Measurements from ENCODE around the gene CDC45. TPM values are rescaled to one million over a fixed set of nuclear protein-coding genes. Genes with fewer than 3 reads are reported as not detected.
"Not testable (repeated sequence)": the region's sequence is repeated elsewhere in the genome, so short reads cannot be mapped to it uniquely, and the experiment has no call there.

The CDC45 gene
- total RNA-seq, 1 donor from 2014 or later = 10.0 TPM

DNA sequence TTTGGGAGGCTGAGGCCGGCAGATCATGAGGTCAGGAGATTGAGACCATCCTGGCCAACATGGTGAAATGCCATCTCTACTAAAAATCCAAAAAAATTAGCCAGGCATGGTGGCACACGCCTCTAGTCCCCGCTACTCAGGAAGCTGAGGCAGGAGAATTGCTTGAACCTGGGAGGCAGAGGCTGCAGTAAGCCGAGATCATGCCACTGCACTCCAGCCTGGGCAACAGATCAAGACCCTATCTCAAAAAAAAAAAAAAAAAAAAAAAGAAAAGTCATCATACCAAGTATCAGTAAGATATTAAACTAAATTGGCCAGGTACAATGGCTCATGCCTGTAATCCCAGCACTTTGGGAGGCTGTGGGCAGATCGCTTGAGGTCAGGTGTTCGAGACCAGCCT, 51.6 kb downstream of the CDC45 start:
- not testable (repeated sequence) for ATAC-seq

DNA sequence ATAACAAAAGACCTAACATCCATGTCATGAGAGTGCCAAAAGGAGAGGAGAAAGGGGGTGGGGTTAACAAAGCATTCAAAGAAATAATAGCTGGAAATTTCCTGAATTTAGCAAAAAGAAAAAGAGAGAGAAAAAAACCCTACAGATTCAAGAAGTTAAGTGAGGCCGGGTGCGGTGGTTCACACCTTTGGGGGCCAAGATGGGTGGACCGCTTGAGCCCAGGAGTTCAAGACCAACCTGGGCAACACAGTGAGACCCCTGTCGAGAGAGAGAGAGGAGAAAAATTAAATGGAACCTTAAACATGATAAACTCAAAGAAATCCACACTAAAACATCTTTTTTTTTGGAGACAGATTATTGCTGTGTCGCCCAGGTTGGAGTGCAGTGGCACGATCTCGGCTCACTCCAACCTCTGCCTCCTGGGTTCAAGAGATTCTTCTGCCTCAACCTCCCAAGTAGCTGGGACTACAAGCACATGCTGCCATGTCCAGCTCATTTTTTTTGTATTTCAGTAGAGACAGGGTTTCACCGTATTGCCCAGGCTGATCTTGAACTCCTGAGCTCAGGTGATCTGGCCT, 53.4 kb downstream of the CDC45 start:
- no peak for ATAC-seq

DNA sequence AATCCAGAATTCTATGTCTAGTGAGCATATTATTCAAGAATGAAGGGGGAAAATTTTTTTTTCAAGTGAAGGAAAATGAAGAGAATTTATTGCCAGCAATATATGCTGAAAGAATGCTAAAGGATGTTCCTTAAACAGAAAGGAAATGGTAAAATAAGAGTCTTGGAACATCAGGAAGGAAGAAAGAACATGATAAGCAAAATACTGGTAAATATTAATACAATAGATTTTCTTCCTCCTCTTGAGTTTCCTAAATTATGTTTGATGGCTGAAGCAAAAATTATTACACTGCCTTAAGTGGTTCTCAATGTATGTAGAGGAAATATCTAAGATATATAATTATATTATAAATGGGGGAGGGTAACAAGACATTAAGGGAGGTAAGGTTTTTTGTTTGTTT, 54.1 kb downstream of the CDC45 start:
- ATAC-seq = no peak

DNA sequence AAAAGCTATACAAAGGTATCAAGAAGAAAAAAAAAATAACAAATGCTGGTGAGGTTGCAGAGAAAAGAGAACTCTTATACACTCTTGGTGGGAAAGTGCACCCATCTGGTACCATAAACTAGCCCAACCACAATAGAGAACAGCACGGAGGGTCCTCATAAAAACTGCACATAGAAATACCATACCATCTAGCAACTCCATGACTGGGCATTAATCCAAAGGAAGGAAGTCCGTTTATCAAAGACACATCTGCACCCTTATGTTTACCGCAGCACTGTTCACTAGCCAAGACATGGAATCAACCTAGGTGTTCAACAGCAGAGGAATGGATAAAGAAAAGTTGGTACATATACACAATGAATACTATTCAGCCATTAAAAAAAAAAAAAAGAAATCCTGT, 55.3 kb downstream of the CDC45 start:
- no peak for ATAC-seq

DNA sequence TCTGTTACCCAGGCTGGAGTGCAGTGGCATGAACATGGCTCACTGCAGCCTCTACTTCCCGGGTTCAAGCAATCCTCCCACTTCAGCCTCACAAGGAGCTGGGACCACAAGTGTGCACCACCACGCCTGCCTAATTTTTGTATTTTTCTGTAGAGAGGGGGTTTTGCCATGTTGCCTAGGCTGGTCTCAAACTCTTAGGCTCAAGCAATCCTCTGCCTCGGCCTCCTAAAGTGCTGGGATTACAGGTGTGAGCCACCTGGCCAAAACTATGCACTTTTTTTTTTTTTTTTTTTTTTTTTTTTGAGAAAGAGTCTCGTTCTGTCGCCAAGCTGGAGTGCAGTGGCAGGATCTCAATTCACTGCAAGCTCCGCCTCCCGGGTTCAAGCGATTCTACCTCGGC, 56.8 kb downstream of the CDC45 start:
- no peak for ATAC-seq

DNA sequence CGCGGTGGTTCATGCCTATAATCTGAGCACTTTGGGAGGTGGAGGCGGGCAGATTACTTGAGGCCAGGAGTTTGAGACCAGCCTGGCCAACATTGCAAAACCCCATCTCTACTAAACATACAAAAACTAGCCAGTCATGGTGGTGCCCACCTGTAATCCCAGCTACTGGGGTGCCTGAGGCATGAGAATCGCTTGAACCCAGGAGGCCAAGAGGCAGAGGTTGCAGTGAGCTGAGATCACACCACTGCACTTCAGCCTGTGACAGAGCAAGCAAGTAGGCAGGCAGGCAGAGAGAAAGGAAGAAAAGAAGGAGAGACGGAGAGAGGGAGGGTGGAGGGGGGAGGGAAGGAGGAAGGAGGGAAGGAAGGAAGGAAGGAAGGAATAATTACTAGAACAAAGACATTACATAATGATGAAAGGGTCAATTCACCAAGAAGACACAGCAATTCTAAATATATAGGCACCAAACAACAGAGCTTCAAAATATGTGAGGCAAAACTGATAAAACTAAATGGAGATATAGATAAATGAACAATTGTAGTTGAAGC, 58.3 kb downstream of the CDC45 start:
- no peak for ATAC-seq

DNA sequence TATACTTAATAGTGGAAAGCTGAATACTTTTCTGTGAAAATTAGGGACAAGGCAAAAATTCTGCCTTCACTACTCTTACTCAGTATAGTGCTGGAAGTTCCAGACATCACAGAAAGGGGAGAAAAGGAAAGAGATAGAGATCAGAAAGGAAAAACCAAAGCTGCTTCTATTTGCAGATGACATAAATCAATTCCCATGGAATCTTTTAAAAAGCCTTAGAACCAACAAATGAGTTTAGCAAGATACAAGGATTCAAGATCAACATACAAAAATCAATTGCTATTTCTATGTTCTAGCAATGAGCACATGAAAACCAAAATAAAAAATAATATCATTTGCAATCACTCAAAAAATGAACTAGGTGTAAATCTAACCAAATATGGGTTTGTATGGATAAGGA, 60.7 kb downstream of the CDC45 start:
- ATAC-seq = no peak

DNA sequence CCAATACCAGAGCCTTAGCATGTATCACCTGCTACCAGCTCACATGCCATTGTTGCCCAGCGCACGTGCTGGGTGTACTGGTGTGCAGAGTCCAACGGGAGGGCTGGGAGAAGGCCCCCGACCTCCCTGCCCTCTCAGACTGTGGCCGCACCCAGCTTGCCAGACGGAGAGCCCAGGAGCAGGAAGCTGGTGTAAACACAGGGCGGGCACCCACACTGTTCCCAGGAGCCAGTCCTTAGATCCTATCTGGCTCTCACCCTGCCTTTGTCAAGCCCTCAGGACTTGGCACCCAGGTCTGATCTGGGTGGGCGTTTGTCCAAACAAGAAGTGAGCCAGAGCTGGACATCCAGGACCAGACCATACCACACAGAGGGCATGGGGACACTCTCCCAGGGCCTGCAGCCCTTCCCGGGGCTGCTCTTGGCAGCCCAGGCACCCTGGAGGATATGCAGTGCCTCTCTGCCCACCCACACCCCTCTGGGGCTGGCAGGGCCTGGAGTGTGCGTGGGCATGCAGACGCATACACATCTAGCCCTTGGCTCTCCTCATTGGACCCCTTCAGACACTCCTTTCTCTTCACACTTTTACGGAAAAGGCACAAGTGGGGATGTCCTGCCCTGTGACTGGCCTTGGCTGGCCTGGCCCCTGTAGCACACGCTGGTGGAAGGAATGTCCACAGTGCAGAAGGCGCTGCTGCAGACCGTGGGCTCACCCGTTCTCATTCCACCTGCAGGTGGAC, 64.4 kb downstream of the CDC45 start:
- peak; percentile 52 for ATAC-seq

DNA sequence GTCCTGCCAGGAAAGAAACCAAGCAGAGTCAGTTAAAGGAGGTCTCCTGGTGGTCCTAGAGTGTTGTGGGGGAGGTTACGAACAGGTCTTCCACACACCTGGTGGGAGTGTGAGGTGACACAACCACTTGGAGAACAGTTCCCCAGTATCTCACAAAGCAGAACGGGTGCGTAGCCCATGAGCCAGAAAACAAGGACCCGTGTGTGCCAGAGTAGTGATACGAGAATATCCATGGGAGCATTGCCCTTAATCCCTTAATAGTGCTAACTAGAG, 66.2 kb downstream of the CDC45 start:
- no peak for ATAC-seq

DNA sequence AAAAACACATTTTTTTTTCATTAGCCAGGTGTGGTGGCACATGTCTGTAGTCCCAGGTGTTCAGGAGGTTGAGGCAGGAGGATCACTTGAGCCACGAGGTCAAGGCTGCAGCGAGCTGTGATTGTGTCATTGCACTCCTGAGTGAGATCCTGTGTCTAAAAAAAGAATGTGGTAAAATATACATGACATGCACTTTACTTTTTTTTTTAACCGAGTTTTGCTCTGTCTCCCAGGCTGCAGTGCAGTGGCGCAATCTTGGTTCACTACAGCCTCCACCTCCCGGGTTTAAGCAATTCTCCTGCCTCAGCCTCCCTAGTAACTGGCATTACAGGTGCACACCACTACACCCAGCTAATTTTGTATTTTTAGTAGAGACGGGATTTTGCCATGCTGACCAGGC, 67.0 kb downstream of the CDC45 start:
- ATAC-seq = no peak

DNA sequence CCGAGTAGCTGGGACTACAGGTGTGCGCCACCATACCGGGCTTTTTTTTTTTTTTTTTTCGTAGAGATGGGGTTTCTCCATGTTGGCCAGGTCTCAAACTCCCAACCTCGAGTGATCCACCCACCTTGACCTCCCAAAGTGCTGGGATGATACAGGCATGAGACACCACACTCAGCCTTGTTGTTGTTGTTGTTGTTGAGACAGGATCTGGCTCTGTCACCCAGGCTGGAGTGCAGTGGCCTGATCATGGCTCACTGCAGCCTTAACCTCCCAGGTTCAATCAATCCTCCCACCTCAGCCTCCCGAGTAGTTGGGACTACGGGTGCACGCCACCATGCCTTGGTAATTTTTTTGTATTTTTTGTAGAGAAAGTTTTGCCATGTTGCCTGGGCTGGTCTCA, 67.9 kb downstream of the CDC45 start:
- ATAC-seq = no peak

DNA sequence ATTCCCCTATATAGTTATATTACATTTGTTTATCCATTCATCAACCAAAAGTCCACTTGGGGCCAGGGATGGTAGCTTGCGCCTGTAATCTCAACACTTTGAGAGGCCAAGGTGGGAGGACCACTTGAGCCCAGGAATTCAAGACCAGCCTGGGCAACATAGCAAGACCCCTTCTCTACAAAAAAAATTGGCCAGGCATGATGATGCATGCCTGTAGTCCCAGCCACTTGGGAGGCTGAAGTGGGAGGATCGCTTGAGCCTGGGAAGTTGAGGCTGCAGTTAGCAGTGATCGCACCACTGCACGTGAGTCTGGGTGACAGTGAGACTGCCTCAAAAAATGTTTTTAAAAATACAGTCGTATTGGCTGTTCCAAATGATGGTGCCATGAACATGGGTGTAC, 68.7 kb downstream of the CDC45 start:
- not testable (repeated sequence) for ATAC-seq

DNA sequence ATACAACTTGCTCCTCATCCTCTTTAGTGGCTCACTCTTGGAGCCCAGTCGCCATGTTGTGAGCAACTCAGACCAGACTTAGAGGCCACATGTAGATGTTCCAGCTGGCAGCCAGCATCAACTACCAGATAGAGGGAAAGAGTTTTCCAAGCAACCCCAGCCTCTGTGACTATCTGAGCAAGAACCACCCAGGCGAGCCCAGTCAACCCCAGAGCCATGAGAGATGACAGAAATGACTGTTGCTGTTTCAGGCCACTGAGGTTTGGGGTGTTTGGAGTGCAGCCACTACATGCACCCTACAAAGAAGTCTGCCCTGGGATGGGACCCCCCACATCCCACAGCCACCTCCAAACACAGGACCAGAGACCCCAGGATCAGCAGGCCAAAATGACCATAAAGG, 69.2 kb downstream of the CDC45 start:
- ATAC-seq = no peak

DNA sequence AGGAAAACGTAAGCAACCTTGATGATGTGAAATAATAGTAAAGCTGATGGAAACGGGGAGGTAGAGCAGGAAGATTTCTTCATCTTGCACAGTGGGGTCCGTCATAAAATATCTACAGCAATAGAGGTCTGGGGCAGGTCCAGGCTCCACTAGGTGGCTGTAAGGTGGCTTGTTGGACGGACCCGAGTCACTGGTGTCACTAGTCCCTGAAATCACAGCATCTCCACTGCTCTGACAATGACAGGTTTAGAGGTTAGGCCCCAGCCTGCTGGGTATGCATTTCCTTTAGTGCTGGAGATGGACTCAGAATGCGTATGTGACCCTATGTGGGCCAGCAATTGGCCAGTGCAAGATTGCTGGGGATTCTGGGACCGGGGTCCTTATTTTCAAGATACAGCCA, 69.7 kb downstream of the CDC45 start:
- ATAC-seq = no peak

DNA sequence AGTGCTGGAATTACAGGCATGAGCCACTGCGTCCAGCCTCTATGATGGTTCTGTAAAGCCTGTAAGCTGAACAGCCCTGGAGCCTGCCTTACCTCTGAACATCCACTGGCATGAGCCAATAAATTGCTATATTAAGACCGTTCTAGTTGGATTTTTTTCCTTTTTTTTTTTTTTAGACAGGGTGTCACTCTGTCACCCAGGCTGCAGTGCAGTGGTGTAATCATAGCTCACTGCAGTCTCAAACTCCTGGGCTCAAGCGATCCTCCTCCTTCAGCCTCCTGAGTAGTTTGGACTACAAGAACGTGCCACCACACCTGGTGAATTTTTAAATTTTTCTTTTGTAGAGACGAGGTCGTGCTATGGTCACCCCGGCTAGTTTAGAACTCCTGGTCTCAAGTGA, 70.7 kb downstream of the CDC45 start:
- no peak for ATAC-seq

DNA sequence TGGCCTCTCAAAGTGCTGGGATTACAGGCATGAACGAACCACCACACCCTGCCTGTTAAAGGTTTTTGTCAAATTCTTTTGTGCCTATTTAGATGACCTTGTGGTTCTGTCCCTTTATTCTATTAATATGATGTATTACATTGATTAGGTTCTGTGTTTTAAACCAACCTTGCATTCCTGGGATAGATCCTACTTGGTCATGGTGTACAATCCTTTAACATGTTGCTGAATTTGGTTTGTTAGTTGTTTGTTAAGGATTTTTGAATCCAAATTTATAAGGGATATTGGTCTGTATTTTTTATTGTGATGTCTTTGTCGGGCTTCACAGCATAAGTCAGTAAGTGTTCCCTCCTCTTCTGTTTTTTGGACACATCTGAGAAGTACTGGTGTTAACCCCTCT, 73.5 kb downstream of the CDC45 start:
- no peak for ATAC-seq

DNA sequence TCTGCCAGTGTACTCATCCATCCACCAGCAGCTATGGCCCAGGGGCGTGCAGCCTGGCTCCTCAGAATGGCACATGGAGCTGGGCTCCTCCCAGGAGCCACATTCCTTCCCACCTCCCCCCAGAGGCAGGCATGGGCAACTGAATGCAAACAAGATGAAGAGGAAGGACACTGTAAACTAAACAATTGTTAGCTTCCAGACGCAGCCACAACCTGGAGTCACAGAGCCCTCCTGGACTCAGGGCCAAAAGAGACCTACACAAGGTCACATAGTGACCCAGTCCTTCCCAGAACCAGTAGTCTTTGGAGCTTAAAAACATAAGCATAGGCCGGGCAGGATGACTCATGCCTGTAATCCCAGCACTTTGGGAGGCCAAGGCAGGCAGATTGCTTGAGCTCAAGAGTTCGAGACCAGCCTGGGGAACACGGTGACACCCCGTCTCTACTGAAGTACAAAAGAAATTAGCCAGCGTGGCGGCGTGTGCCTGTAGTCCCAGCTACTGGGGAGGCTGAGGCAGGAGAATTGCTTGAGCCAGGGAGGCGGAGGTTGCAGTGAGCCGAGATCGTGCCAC, 75.2 kb downstream of the CDC45 start:
- peak; percentile 36 for ATAC-seq

DNA sequence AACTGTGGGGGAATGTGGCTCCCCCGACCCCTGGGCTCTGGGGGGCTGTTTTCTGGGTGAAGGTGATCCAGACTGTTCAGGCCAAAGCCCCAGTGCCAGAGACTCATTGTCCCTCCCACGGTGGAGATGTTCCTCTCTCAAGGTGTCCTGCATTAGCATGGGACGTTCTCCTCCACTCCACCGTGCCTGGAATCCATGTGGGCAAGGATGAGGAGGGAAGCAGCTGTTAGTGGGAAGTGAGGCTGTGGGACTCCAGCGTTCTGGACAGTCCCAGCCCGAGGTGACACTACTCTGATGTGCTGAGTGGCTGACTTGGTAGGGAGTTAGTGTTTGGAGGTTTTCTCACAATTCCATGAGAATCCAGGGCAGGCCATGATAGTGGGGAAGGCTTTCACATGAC, 75.9 kb downstream of the CDC45 start:
- ATAC-seq = no peak

DNA sequence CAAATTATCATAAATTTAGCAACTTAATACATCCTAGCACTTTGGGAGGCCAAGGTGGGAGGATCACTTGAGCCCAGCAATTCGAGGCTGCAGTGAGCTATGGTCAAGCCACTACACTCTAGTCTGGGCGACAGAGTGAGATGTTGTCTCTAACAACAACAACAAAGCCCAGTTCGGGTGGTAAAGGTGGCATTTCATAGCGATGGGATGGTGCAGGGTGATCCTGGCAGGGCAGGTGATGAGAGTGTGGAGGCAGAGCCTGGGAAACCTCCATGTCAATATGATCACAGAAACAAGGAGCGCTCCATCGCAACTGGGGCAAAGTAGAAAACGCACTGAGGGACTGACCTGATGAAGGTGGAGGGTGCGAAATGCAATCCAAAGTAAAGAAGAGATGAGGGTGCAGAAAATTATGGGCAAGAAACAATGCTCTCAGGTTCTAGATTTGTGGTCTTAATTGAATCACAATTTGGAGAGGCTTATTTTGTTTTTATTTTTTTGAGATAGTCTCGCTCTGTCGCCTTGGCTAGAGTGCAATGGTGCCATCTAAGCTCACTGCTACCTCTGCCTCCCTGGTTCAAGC, 77.3 kb downstream of the CDC45 start:
- ATAC-seq = no peak

DNA sequence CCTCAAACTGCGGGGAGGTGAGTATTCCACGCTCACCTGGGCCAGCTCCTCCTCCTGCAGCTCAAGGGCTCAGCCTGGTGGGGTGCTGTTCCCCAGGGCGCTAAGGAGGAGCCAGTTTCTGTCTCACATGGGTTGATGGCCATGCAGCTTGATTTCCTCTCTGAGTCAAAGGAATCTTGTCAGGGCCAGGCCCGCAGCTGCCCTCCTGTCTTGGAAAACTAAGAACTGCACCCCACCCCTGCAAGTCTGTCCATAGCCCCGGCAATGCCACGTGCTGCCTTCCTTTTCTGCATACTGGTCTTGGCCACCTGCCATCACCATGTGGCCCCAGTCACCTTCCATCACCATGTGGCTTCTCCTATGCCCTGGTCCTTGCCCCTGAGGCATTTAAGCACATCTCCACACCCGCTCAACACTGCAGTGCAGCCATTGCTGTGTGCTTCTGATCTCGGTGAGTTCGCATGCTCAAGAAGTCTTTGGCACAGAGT, 79.6 kb downstream of the CDC45 start:
- peak; percentile 83 for ATAC-seq

DNA sequence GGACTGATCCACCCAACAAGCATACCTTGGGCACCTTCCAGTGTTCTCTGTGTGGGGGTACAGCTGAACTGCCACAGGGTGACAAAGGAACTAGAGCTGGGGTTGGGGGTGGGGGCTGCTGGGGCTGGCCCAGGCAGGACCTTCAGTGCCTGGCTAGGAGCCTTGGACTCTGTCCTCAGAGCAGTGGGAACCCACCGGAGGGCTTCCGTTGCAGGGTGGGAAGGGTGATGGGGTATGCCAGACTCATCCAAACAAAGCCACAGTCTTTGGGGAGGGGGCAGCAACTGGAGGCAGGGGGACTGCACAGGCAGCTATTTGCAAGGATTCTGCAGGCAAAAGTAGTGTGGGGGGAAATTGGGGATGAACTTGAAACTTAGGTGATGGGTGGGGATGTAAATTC, 80.2 kb downstream of the CDC45 start:
- no peak for ATAC-seq

DNA sequence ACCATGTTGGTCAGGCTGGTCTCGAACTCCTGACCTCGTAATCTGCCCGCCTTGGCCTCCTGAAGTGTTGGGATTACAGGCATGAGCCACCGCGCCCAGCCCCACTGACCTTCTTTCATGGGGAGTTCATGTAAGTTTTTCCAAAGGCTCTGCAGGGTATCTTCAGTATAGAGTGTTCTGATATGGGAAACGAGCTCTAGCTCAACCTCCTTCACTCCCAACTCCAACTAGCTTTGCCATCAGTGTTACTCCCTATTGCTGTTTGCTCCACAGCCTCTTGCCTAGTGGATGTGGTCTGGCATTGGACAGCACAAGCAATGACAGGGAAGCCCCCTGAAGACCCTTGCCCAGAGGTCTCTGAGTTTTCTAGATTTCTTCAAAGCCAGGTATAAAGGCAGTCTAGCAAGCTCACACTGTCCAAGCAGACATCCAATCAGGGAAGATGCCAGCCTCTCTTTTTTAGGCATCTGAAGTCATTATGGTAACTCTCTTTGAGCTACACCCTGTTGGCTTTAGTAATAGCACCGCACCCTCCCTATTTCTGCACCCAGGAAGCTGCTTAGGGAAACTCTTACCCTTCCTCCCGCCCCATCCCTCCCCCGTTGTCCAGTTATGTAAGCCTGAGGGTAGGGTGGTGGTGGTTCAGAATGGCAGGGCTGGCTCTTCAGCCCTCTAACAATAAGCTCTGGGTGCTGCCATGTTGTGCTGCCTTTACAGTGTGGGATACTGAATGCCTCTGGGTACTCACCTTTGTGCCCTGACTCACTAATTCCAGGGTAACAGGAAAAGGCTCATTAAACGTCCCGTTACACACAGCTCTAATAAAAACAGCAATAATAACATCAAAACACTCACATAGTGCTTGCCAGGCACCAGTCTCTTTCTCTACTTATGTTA, 85.9 kb downstream of the CDC45 start:
- ATAC-seq = peak; percentile 90

All from esophagus mucosa (tissue), 1 donor.